HEK293T (cell line): ENCODE measurements around the gene STXBP6.

Source experiments
- ARNT ChIP-seq: fragments of 450-650 bp; IDR thresholded peaks from 2 replicates; pipeline ENCODE4 v1.6.1; 2017; ENCODE audit warnings: mild to moderate bottlenecking
- FOXK2 ChIP-seq: fragments of 450-650 bp; IDR thresholded peaks from 2 replicates; pipeline ENCODE4 v1.6.1; 2016; ENCODE audit warnings: mild to moderate bottlenecking
- FOXM1 ChIP-seq: fragments of 450-650 bp; IDR thresholded peaks from 2 replicates; pipeline ENCODE4 v1.6.1; 2017; ENCODE audit warnings: mild to moderate bottlenecking, borderline replicate concordance
- TARDBP ChIP-seq: fragments of 450-650 bp; IDR thresholded peaks from 2 replicates; pipeline ENCODE4 v1.6.1; 2016

DNA sequence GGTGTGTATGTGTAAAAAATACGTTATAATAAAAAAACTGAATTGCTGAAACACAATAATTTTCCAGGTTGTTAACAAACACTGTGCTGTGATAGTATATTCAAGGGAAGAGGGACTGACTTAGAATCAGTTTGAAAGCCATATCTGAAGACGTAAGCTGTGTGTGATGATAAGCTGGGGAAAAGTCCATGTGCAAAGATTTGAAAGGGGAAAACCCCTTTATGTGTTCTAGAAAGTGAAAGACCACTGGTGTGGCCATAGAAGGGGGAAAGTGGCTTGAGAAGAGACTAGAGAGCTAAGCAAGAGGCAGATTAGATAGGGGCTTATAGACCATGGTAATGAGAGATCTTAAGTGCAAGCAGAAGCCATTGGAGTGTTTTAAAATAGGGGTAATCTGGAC is 220.1 kb downstream of the STXBP6 start:
- TF ChIP-seq TARDBP, result no peak
- TF ChIP-seq FOXK2, result no peak
- TF ChIP-seq ARNT, result no peak
- no peak for TF ChIP-seq FOXM1
